Measurements from ENCODE around the gene RABL6.
"Not testable (repeated sequence)": the region's sequence is repeated elsewhere in the genome, so short reads cannot be mapped to it uniquely, and the experiment has no call there.

DNA sequence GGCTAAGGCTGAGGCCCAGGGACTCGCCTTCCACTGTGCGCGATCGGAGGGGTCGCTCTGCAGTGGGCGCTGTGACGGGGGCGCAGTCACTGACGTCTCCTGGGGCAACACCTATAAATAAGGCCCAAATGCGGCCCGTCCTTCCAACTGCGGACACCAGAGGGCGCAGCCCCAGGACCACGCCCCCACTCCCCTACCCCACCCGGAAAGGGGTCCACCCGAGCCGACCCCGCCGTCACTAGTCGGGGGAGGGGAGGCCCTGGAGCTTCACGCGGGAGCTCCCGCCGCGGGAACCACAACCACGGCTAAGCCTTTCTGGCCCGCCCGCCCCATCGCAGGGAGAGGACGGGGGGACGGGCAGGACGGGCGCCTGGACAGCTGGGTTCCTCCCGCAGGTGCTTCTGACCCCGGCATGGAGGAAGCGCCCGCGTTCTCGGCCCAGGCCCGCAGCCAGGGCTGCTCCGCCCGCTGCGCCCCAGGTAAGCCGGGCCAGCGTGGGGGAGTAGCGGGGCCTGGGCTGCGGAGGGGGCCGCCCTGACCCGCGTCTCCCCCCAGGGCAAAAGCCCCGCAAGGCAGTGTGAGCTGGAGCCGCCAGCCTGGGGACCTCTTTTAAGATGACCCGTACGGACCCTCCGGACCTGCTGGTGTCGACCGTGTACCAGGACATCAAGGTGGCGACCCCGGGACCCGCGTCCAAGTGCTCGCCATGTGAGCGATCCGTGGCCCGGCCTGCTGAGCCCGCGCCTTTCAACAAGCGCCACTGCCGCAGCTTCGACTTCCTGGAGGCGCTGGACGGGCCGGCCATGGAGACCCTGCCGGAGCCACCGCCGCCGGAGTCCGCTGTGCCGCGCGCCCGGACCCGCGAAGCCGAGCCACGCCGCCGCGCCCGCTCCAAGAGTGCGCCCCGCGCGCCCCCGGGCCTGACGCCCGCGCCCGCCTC, 36.3 kb downstream of the RABL6 start:
- TF ChIP-seq POLR2A, POLR2AphosphoS5 (IDR thresholded peaks at IDR 0.05): not testable (repeated sequence)
- TF ChIP-seq, protein P1, sequence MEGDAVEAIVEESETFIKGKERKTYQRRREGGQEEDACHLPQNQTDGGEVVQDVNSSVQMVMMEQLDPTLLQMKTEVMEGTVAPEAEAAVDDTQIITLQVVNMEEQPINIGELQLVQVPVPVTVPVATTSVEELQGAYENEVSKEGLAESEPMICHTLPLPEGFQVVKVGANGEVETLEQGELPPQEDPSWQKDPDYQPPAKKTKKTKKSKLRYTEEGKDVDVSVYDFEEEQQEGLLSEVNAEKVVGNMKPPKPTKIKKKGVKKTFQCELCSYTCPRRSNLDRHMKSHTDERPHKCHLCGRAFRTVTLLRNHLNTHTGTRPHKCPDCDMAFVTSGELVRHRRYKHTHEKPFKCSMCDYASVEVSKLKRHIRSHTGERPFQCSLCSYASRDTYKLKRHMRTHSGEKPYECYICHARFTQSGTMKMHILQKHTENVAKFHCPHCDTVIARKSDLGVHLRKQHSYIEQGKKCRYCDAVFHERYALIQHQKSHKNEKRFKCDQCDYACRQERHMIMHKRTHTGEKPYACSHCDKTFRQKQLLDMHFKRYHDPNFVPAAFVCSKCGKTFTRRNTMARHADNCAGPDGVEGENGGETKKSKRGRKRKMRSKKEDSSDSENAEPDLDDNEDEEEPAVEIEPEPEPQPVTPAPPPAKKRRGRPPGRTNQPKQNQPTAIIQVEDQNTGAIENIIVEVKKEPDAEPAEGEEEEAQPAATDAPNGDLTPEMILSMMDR (IDR thresholded peaks at IDR 0.05) = peak; percentile 48 to 78 (median 63)
